ENCODE measurements around the gene WBP2.

- TF ChIP-seq POLR2A (IDR thresholded peaks at IDR 0.05), result peak in 1 of 2 donors; percentile 17
- TF ChIP-seq CTCF (IDR thresholded peaks at IDR 0.05), result peak; percentile 13 to 49
- TF ChIP-seq POLR2AphosphoS5 (IDR thresholded peaks at IDR 0.05), result peak in 2 of 3 donors; percentile 13 to 73
These were observed 41.5 kb upstream of the WBP2 start, which contains the start of gene TRIM65 for GRCh38 chr17:75896415-75897159.

Data from suprapubic skin (tissue), 4 donors.